GM18867 (cell line): Measurements from ENCODE around the gene LIMS2.
A peak's percentile ranks its signal among the peaks of the same experiment; 100 is the strongest.

ENCODE experiments used
- ATAC-seq: cut with Tn5 transposase; IDR thresholded peaks from one replicate; pipeline ENCODE4 v1.9.1; 2021; ENCODE audit warnings: mild to moderate bottlenecking, moderate library complexity; ENCODE audit not compliant: unreplicated experiment

The LIMS2 gene

GRCh38 chr2:127634626-127635379 lies 40.5 kb downstream of the LIMS2 start:
- no peak for ATAC-seq

DNA sequence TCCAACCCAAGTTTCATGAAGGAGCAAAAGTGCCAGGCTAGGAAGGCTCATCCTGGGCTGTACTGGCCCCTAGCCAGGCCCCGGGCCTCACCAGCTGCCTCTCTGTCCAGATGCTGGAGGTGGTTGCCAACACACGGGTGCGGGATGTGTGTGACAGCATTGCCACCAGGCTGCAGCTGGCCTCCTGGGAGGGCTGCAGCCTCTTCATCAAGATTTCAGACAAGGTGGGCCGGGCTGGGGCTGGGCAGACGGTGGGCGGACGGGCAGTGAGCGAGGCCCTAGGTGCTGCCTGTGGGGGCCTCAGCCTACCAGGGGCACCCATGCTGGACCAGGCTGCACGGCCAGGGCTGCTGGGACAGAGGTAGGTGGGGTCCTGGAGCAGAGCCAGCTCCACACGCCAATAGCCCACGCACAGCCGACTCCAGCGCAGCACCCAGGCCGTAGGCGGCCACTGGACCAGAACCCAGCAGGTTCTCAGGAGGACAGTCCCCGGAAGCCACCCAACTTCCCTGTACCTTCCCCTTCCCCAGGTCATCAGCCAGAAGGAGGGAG lies 41.2 kb downstream of the LIMS2 start:
- no peak for ATAC-seq

GRCh38 chr2:127633556-127634065 lies 41.7 kb downstream of the LIMS2 start:
- ATAC-seq, result no peak

GRCh38 chr2:127632592-127633489 lies 42.5 kb downstream of the LIMS2 start:
- peak; percentile 43 for ATAC-seq

DNA sequence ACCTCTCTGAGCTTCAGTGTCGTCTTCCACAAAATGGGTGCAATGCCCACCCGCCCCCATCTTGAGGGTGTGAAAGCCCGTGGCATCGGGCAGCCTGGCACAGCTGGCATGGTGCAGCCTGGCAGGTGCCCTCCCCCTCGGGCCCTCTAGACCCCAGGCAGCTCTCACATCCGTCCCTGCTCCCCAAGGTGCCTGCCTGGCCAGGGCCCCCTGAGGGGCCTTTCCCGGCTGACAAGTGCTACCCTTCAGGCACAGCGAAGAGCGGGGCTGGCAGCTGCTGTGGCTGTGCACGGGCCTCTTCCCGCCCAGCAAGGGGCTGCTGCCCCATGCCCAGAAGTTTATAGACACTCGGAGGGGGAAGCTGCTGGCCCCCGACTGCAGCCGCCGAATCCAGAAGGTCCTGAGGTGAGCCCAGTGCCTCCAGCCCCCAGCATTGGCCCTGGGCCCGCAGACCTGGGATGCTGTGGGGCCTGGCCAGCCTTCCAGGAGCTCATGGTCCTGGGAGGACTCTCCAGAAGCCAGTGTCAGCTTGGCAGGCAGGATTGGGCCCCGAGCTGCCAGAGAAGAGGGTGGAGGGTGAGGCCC lies 43.2 kb downstream of the LIMS2 start:
- no peak for ATAC-seq

- no peak for ATAC-seq
These were observed 43.8 kb downstream of the LIMS2 start for GRCh38 chr2:127631541-127631996.

DNA sequence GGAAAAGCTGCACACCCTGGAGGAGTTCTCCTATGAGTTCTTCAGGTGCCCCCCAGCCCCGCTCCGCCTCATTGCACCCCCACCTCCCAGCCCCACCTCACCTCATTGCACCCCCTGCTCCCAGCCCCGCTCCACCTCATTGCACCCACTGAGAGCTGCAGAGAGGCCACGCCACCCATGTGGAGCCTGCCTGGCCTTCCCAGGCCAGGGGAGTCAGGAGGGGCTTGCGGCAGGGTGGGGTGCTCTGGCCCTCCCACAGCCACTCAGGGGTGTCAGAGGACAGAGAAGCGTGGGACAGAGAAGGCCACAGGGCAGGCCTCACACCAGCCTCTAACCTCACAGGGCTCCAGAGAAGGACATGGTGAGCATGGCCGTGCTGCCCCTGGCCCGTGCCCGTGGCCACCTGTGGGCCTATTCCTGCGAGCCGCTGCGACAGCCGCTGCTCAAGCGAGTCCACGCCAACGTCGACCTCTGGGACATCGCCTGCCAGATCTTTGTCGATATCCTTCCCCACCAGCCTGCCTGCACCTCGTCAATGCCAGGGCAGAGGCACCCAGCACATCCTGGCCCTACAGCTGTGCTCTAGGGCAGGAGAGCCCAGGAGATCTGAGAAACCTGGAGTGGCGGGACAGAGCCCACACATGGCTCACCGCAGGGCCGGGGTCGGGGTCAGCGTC lies 44.3 kb downstream of the LIMS2 start:
- ATAC-seq, result no peak

DNA sequence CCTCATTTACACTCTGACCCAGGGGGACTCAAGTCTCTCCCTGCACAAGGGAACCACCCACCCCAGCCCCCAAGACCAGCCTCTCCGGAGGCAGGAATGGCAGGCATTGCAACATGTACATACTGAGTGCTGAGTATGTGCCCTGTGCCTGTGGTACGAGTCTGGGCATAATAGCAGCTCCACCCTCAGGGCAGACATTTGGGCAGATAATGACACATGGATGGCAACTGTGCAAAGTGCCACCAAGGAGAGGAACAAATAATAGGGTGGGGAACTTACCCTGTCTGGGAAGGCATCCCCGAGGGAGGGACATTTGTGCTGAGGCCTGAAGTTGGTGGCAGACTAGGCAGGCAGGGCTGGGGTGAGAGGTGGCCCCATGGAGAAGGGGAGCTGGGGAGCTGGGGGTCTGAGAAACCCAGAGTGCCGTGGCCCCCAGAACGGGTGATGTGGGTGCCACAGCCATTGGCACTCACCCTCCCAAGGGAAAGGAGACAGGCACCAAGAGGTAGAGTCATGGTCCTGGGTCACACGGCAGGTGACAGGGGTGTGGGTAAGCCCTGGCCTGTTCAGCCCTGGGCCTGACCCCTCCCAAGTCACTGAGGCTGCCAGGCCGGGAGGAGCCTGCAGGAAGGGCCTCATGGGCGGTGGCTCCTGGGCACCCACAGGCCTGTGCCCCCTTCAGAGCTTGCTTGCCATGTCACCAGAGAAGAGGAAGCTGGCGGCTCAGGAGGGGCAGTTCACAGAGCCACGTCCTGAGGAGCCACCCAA lies 45.0 kb downstream of the LIMS2 start:
- no peak for ATAC-seq

GRCh38 chr2:127629637-127630036 lies 45.7 kb downstream of the LIMS2 start:
- no peak for ATAC-seq

DNA sequence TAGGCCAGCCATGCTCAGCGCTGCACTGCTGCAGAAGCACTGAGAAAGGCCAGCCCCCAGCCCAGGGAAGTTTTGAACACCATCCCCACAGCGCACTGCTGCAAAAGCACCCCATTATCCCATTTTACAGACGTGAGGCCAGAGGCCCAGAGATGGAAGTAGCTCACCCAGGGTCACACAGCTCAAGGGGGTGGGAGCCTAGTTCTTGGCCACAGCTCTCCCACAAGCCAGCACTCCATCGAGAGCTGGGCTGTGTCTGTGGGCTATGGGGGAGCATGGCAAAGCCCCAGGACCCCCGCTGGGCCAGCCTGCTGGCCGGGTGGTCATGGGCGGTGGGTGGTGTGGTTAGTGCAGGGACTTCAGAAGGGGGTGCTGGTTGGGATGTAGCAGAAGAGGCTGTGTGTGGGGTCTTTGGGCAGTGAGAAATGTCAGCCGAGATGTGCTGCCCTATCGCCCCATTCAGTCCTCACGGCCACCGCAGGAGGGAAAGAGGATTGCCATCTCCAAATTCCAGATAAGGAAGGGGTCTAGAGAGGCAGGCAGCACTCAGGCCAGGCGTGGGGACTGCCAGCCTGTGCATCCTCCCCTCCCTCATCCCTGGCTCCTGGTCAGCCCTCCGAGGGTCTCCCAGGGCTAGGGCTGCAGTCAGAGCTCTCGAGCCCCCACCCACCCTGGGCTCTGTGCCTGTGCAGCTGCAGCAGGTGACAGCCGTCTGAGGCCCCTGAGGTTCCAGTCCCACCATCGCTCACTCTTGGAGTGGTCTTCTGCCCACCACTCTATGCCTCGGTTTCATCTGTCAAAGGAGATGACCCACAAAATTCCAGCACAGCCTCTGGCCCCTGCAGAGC lies 46.3 kb downstream of the LIMS2 start:
- no peak for ATAC-seq

GRCh38 chr2:127627740-127628571 lies 47.4 kb downstream of the LIMS2 start:
- ATAC-seq, result no peak

DNA sequence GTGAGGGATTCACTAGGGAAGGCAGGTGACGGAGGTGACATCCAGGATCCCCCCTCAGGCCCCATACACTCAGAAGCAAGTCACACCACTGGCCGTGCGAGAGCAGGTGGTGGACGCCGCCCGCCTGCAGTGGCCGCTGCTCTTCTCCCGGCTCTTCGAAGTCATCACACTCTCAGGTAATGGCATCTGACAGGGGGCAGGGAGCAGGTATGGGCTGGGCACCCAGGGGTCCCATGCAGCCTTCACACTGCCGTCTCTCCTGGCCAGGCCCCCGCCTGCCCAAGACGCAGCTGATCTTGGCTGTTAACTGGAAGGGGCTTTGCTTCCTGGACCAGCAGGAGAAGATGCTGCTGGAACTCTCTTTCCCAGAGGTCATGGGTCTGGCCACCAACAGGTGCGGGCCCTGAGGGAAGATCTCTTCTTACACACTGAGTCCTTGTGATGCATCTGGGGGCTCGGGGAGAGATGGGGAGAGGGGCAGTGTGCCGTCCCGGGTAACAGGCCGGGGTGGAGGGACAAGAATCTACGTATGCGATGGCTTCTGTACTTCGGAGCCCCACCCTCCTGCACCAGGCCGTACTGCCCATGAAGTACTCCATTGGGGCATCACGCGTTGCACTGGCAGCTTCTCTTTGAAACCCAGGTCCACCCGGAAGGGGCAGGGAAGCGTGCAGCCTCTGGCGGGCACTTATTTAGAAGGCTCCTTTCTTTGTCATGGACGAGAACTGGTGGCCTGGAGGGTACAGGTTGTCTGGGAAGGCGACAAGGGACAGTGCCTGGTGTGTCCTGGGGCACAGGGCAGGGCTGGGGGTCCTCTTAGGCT lies 48.2 kb downstream of the LIMS2 start:
- no peak for ATAC-seq

DNA sequence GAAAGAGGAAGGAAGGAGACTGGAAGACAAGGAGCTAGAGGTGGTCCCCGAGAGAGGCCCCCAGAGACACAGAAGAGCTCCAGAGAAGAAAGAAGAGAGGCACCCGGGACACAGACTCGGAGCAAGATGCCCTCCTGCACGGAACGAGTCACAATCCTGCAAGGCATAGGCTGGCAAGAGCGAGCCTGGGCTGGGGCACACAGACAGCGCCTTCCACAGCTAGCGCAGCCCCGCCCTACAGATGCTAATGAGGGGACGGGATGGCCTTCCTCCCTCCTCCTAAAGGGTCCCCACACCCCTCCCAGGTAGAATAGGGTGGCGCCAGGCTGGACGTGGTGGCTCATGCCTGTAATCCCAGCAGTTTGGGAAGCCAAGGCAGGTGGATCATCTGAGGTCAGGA lies 49.2 kb downstream of the LIMS2 start:
- ATAC-seq, result no peak

DNA sequence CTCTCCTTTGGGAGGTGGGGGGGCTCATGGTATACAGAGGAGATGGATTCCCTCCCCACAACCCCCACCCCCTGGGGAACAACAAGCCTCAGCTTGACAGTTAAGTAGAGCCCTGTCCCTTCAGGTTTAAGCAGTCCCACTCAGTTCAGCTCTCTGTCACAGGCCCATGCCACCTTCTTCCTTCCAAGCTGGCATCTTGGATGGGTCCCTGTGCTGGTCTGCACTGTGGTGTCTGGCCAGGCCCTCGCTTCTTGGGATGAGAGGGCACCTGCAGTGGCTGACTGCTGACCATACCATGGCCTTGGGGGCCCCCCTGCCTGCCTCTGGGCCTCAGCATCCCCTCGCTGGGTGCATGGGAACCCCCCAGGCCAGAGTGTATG lies 49.8 kb downstream of the LIMS2 start:
- ATAC-seq, result no peak

GRCh38 chr2:127624756-127625571 lies 50.4 kb downstream of the LIMS2 start:
- no peak for ATAC-seq

DNA sequence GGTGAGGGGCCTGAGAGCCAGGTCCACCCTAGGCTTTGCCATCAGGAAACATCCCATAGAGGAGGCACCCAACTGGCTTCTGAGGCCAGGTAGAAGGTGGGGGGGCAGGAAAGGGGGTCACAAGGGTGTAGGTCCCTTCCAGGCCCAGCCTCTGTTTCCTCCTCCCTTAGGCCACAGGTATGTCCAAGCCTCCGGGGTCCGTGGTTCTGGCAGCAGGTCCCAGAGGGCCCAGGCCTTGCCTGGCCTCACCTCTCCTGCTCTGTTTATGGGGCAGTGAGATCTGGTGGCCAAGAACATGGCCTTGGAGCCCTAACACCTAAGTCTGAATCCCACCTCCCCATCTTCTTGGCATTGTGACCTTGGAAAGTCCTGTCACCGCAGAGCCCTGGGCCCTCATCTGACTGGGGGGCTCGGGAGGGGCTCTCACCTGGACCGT lies 51.0 kb downstream of the LIMS2 start:
- ATAC-seq, result no peak
